ENCODE data around the gene AMDHD2.
A peak's percentile ranks its signal among the peaks of the same experiment; 100 is the strongest.

The AMDHD2 gene

GRCh38 chr16:2511128-2511800 is 8.9 kb upstream of the AMDHD2 start:
- H3K27ac ChIP-seq: peak overlapping the region; percentile 92
- TF ChIP-seq ZFX (IDR thresholded peaks at IDR 0.05; ENCODE audit: borderline replicate concordance): no peak
- no peak for TF ChIP-seq CTCF (IDR thresholded peaks at IDR 0.05)

- peak overlapping the region; percentile 92 for H3K27ac ChIP-seq
- TF ChIP-seq CTCF (IDR thresholded peaks at IDR 0.05) (no peak), ZFX (IDR thresholded peaks at IDR 0.05; ENCODE audit: borderline replicate concordance) (no peak)
Observed at GRCh38 chr16:2511996-2512734, 8.0 kb upstream of the AMDHD2 start.

GRCh38 chr16:2512735-2513404 is 7.3 kb upstream of the AMDHD2 start:
- peak overlapping the region; percentile 92 for H3K27ac ChIP-seq
- TF ChIP-seq CTCF (IDR thresholded peaks at IDR 0.05) (peak; percentile 23; the same call in 1 of the 2 replicates), ZFX (IDR thresholded peaks at IDR 0.05; ENCODE audit: borderline replicate concordance) (no peak)

GRCh38 chr16:2513405-2514332 is 6.5 kb upstream of the AMDHD2 start, which contains the start of gene ATP6V0C:
Gene ATP6V0C (plus strand): TSS chr16:2513952. CDS start chr16:2514104, 152 bp downstream.
- TF ChIP-seq CTCF (IDR thresholded peaks at IDR 0.05) (no peak), ZFX (IDR thresholded peaks at IDR 0.05; ENCODE audit: borderline replicate concordance) (no peak)
- H3K27ac ChIP-seq: peak within 1 kb of the TSS; percentile 92

- H3K27ac ChIP-seq: peak overlapping the region; percentile 92
- no peak for TF ChIP-seq ZFX (IDR thresholded peaks at IDR 0.05; ENCODE audit: borderline replicate concordance)
- no peak for TF ChIP-seq CTCF (IDR thresholded peaks at IDR 0.05)
Observed at GRCh38 chr16:2514333-2515179, 5.6 kb upstream of the AMDHD2 start.
